SKM-1 (cell line): ENCODE results near the gene WHRN.

ENCODE experiments used
- DNase-seq: peaks from one replicate; lab custom pipeline; 2025; ENCODE audit not compliant: unreplicated experiment; lab: John Stamatoyannopoulos, UW

The WHRN gene

DNA sequence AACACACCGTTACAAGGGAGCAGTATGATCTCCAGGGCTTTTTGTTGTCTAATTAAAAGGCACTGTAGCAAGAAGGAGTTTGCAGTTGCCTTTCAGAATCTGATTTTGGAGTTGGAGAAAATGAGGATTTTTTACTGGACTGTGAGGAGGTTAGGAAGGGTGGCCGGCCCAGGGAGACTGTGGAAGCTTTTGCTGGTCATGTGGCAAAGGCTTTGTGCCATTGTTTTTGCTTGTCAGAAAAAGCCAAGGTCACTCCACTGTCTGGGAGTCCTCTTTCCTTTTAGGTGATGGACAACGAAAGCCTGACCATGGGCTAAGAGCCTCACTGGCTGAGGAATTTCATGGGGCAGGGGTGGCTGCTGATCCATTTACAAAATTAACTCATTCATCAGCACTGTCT is 10.3 kb upstream of the WHRN start:
- DNase-seq: no peak

DNA sequence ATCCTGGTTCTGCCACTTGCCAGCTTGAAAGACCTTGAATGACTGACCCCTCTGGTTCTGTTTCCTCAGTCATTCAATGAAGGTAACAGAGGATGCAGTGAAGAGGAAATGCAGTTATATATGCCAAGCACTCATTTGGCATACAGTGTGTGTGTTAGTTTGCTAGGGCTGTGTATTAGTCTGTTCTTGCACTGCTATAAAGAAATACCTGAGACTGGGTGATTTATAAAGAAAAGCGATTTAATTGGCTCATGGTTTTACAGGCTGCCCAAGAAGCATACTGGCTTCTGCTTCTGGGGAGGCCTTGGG is 8.6 kb upstream of the WHRN start:
- DNase-seq: no peak

DNA sequence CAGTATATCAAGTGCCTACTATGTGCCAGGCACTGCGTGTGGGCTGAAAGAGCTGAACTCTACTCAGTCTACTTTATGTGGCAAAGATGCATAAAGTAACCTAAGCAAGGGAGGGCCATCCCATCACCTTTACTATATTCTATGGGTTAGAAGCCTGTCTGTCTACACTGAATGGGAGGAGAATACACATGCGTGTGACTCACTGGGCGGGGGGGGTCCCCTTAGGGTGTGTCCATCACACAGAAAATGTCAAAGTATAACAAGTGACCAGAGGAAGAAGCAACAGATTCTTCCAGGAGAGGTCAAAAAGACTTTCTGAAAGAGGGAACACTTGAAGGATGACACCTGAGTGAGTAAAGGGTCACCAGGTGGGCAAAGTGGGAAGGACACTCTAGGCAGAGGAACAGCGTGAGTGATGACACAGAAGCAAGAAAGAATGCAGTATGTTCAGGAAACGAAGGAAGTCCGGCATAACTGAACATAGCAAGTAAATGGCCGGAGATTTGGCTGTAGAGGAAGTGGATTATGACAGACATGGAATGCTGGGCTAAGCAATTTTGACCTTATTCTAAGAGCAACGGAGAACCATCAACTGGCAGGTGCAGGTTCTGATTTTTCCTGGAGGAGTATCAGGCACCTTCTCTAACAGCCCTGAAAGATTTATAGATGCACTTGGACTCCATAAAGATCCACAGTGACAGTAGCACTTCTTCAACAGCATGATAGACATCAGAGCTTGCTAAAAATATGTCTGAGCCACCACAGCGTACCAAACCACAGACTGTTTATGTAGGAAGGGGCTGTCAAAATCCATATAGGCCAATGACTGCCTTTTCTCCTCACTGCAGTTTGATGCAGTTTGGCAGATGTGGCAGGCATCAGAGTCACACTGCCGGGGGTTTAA is 8.0 kb upstream of the WHRN start:
- no peak for DNase-seq

DNA sequence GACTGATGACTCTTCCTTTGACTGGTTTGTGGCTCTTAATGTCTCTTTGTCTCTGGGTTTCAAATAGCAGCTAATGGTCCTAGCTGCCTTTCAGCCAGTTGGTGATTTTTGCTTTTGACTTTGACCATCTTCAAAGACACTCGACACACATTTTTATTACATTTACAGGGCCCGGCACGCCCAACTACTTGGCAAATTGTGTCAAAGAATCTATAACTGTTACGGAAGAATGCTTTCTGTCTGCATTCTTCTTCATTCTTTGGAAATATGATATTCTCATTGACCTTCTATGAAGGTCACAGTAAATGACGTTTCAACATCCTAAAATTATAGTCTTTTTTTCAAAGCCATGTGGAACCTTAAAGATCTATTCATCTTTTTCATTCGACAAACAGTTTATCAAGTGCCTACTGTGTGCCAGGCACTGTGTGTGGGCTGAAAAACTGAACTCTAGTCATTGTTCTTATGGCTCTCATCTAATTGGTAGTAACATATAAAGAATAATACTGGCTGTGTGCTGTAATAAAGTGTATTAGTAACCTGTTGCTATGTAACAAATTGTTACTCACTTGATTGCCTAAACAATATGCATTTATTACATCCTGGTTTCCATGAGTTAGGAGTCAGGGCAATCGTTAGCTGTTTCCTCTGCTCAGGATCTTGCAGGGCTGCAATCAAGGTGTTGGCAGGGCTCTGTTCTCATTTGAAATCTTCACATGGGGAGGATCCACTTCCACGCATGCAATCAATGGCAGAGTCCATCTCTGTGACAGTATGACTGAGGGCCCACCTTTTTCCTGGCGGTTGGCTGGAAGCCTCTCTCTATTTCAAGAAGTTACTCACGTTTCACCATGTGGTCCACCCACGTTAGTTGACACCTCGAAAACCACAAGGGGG is 7.0 kb upstream of the WHRN start:
- DNase-seq: no peak

DNA sequence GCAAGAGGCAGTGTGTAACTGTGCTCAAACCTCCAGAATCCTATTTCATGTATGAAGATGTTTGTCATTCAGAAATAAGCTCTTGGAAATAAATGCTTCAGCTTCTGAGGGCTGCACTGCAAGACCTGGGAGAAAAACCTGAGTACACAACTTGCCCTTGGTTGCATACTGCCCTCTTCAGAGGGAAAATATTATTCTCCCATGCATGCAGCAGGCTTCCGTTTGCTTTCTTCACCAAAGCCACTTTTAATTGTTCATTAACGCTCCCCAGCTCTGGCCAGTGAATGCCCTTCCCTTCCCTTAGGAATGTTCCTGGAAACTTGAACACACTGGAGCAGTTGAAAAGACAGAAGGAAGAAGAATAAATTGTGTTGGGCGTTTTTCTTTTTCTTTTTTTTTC is 2.5 kb upstream of the WHRN start:
- DNase-seq: no peak

DNA sequence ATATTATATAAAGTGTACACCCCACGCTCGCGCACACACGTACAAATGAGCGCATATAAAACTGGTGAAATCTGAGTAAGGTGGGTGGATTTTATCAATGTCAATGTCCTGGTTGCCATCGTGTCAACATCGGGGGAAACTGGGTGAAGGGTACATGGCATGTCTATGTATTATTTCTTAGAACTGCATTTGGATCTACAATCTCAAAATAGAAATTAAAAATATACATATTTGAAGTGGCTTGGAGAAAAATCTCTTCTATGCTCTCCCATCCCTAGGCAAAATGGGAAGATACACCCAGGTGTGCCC is 763 bp upstream of the WHRN start:
- DNase-seq: no peak

DNA sequence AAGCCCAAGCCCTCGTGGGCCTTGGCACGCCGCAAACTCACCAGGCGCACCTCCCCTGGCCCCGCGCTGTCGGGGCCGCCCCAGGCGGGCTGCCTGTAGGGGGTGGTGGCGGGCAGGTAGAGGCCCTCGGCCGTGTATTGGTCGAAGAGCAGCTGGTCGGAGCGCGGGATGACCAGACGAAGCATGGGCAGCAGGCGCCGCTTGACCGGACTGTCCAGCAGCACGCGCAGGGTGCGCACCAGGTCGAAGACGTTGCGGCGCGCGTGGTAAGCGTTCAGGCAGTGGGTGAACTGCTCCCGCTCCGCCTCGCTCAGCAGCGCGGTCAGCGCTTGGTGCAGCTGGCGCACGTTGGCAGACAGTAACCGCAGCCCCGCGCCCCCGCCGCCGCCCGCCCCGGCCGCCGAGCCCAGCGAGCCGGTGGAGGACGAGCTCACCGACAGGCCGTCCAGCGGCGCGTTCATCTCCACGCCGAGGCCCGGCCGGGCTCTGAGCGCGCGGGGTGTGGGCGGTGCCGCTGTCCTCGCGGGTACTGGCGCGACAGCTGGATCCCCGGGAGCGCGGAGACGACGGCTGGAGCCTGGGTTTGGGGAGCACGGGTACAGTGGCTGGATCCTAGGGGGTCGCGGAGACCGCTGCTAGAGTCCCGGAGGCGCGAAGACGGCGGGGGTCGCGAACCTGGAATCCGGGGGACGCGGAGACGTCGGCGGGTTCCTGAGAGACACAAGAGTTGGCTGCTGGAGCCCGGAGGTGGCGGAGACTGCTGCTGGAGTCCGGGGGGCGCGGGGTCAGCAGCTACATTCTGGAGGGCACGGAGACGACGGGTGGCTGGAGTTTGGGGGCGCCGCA is 709 bp downstream of the WHRN start:
- no peak for DNase-seq

DNA sequence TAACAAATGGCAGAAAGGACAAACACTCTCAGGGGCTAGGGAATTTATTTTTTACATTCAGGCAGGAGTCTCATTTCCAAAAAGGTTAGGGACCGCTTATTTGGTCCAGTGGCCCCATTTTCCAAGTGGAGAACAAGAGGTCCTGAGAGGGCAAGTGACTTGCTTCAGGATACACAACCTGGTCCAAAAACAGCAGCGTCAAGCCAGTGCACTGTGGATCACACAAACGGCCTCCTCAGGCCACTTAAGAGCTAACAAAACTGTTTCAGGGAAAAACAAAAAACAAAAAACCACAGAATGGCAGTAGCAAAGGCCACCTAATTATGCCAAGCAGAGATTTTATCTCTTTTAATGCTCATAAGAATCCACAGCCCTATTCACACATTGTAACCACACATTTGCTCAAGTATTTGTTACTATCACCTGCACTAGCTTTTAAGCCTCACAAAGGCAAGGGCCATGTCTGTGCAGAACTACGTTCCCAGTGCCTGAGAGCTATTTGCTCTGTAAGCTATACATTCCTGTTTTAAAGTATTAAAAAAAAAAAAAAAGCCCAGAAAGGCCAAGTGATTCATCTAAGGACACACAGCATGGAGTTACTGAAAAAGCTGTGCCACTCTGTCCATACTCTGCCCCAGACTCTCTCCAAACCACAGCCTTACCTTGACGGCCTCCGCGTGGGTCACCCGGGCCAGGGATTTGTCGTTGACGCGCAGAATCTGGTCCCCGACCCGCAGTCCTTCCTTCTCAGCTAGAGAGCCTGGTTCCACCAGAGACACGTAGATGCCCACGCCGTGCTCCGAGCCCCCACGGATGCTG is 1.5 kb downstream of the WHRN start:
- no peak for DNase-seq

DNA sequence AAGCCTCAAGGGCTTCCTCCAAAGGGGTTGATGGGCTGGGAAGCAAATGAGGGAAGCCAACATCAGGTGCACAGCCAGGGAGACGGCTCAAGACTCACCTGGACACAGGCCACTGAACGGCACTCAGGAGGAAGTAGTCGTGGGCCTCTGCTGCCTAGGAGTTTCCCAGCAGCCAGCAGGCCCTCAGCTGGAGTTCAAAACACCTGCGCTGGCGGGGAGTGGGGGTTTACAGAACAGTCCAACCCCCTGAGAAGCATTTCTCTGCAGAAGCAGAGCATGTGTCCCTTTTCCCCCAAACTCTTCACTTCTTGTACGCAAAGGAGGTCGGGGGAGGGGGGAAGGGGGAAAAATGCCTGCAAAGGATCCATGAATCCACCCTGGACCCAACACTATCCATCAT is 2.3 kb downstream of the WHRN start:
- no peak for DNase-seq

DNA sequence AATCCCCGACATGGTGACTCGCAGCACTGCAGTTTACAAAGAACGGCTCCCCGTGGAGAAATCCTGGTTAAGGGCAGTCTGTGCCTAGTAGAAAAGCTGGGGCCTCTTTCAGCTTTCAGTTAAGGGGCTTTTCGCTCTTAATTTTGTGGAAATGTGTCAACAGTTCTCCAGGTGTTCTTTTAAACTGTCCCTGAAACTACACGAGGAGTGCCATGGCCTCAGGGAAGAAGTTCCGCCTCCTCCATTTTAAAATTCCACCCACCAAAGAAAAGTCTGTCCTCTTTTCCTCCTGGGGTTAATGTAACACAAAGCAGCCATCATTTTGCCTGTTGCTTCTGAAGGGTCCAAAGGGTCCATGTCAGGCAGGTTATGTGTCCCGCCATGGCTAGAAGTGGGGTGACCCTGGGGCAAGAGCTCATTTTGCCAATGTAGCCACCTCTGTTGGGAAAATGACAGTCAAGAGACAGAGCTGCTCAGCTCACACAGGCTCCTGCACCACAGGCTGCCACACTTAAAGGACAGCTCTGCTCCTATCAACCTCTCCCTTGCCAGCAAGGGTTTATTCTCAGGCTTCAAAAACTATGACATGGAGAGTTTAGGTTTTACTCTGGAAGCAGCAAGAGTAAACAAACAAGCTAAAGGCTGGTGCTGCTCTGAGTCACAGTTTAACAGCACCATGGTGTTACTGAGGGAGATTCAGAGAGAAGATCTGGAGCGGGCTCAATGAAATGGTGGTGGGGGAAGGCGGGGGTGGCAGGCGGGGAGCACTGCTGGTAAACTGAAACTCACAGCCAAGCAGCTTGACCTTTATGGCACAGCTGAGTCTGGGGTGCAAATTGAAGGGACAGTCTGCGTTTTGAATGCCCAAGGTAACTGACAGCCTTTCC is 3.2 kb downstream of the WHRN start:
- DNase-seq: no peak

DNA sequence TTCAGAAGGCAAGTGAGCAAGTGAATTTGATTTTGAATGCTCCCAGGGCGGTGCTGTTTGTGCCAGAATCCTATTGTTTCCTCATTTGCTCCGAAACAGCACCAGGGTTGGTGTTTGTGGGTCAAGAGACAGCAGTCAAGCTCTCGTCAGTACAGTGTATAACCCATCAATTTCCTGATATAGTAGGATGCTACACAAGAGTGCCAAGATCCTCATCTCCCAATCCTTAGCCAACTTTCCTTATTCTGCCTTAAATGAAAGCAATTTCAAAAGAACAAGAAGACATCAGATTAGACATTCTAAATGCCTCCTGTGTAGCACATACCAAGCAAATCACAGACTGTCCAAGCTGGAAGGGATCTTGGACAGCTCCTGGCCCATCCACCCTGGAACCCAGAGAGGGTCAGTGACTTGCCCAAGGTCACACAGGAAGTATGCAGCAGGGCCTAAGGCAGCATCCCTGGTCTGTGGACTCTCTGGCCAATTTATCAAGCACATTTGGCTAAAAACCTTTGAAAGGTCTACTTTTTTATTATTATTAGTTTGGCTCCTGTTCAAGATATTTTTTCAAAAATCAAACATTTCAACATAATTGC is 4.5 kb downstream of the WHRN start:
- DNase-seq: no peak

DNA sequence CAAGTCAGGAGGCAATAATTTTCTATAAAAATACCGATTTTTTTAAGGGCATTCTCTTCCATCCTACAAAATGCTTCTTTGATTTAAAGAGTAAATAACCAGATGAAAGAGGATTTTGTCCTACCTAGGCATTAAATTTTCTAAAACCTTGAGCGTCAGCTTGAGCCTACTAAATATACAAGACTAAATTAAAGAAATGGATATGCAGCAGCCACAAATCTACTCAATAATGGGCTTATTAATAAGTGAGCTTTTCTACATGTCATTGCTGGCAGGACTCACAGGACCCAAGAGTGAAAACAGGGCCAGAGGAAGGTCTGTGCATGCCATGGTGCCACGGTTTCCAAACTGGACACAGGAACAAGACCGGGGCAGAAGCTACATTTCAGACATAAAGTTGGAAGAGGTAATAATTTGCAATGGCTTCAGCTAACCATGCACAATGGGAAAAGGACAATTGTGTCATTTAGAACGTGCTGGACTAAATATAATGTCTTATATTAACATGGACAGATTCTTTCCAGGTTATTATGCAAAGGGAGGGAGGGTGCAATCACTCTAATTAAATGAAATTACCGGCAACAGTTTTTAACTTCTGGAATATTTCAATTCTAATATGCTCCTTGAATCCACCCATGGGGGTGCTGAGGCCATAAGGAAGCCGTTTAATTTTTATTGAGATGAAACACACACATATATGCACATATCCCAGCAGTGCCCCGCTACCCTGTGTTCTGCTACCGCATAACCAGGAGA is 5.2 kb downstream of the WHRN start:
- no peak for DNase-seq

DNA sequence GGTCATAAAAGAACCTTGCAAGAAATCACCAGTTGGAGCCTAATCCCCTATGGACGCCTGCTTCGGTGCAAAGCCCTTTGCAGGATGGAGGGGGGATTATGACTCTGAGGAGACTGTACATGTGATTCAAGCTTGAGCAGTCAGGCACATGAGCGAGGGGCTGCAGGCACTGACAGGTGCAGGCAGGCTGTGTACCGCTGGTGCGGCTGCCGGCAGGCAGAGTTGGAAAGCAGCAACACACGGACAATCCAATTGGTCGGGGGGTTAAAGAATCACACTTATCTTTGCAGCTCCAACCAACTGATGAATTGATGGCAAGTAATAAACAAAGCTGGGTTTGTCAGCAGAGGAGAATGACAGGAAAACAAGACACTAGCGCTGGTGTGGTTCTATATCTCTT is 5.7 kb downstream of the WHRN start:
- DNase-seq: no peak

DNA sequence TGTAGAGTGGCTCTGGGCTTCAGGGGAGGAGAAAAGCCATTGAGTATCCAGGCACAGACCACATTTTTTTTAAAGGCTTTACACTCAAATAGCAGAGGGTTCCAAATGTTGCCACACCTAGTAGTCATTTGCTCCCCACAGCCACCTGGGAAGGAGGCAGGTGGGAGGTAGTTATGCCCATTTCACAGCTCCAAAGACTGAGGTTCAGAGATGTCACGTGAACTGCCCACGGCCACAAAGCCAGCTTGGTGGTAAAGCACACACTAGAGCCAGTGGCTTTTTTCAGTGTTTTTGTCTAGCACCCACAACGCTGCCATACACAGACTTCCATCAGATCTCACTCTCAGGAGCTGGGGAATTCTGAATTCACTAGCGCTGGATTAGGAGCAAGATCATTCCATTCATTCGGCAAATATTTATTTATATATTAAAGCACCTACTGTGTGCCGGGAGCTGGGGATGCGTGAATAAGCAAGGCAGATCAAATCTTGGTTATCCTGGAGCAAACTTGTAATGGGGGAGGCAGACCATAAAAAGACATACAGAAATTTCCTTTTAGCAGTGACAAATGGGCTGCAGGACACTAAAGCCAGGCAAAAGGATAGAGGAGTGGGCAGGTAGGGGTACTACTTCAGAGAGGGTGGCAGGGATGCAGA is 7.4 kb downstream of the WHRN start:
- DNase-seq: no peak

DNA sequence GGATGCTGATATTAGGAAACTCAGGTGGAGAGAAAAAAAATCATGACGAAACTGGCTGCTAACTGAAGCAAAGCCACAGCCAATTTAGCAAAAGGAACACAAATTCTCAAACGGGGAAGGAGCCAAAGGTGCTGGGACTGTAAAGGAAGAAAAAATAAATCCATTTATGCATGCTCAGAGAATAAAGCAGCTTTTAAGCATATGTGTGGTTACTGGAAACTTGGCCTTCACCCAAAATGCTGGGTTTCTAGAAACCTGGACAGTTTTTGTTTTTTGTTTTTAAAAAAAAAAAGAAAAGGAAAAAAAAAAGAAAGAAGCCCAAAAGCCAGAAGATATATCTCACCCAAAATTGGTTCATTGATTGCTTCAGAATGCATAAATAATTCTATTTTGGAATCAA is 8.0 kb downstream of the WHRN start:
- no peak for DNase-seq

DNA sequence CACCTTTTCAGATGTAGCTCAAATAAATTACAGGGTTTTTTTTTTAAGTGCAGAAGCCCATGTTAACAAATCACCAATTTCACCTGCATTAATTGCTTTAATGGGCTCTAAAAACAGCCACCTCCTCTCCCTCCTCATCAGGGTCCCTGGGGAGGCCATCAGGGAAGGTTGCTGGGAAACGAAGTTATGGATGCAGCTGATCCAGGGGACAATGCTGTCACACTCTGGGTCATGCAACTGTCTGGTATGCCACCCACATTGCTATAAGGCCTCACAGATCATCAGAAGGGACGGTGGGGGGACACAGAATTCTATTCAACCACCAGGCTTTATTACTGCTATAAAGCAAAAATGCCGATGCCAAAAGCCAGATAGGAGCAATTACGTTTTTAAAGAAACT is 9.3 kb downstream of the WHRN start:
- DNase-seq: no peak

DNA sequence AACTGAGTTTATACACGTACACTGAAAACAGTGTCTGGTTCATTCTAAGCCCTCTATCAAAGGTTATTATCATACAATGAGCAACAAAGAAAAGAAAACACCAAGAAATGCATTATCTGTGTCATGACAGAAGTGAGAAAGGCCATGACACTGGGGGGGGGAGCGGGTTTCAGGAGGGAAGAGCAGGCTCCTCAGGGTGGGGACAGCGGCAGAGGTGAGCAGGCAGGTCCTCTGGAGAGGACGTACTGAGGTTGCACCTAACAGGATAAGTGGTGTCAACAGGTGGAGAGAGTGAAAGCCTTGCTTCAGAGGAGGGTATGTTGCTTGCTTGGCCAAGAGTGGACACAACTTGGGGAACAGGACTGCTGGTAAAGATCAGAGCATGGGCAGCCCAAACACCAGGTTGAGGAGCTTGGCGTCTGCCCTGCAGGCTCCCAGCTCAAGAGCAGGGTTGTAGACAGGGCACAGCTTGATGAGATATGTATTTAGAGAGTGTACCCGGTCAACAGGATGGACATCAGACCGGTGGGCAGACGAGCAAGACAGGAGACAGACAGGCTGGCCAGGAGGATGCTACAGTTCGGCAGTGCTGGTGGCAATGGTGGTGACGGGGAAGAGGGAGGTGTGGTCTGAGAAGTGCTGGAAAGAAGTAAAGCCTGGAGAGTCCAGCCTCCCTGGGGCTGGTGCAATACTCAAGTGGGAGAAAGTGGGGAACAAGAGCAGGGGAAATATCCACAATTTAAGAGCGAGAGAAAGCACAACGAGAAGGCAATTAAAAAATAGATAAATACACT is 10.3 kb downstream of the WHRN start:
- DNase-seq: no peak
